Lung (tissue), 12 donors: Measurements from ENCODE around the gene PEPD. TPM values are rescaled to one million over a fixed set of nuclear protein-coding genes. Genes with fewer than 3 reads are reported as not detected.

ENCODE experiments used
- ATAC-seq: fragments of 200-7000 bp; cut with Tn5 transposase; one replicate; pipeline ENCODE4 v1.9.1; 2020; ENCODE audit warnings: moderate number of reproducible peaks; ENCODE audit not compliant: insufficient read depth, low FRiP score
- DNase-seq, 3 donors: peaks; one replicate each; pipeline ENCODE4 v3.0.0-alpha.2; 2013 to 2017
- H3K27ac ChIP-seq, 2 donors: one replicate each; pipeline ENCODE4 v1.5.1; 2013; ENCODE audit warnings: mild to moderate bottlenecking in 2 of 2, moderate library complexity in 2 of 2, control low read depth in 1 of 2, inconsistent platforms in 1 of 2, low read depth in 1 of 2, low read length in 1 of 2
- H3K27me3 ChIP-seq, 3 donors: one replicate each; pipeline ENCODE4 v1.5.1; 2013; ENCODE audit warnings: low read length in 2 of 3; ENCODE audit not compliant: control insufficient read depth in 3 of 3, insufficient read depth in 3 of 3
- H3K36me3 ChIP-seq, 4 donors: one replicate each; pipeline ENCODE4 v1.5.1; 2013; ENCODE audit warnings: low read length in 4 of 4, mild to moderate bottlenecking in 1 of 4, moderate library complexity in 1 of 4; ENCODE audit not compliant: control insufficient read depth in 4 of 4, insufficient read depth in 4 of 4
- H3K4me1 ChIP-seq, 5 donors: one replicate each; pipeline ENCODE4 v1.5.1; 2013; ENCODE audit warnings: low read length in 5 of 5, mild to moderate bottlenecking in 2 of 5, moderate library complexity in 1 of 5; ENCODE audit not compliant: control insufficient read depth in 5 of 5, insufficient read depth in 5 of 5
- H3K4me3 ChIP-seq: one replicate; pipeline ENCODE4 v1.5.1; 2013; ENCODE audit warnings: mild to moderate bottlenecking, control low read depth, moderate library complexity
- H3K9ac ChIP-seq, 2 donors: one replicate each; pipeline ENCODE4 v1.5.1; 2013; ENCODE audit warnings: low read length in 2 of 2, control low read depth in 1 of 2; ENCODE audit not compliant: insufficient read depth in 1 of 2
- H3K9me3 ChIP-seq, 4 donors: one replicate each; pipeline ENCODE4 v1.5.1; 2013; ENCODE audit warnings: low read length in 3 of 4, mild to moderate bottlenecking in 1 of 4, moderate library complexity in 1 of 4; ENCODE audit not compliant: control insufficient read depth in 4 of 4, insufficient read depth in 3 of 4
- WGBS, 2 donors: extraction: QIAGEN DNeasy Blood & Tissue Kit; methylation state at CpG; one replicate each; pipeline ENCODE4 v1.1.7; 2013; 5-methylcytosine and 5-hydroxymethylcytosine counted together
- polyA plus RNA-seq, 2 donors: library from polyadenylated mRNA; stranded (reverse); fragments of 200-250 nt; gene quantifications; one replicate each; pipeline ENCODE4 v1.2.1, GENCODE V29; 2013
- total RNA-seq, 2 donors: library from RNA; depleted of rRNA in 1 of 2; stranded (reverse); fragments of >200 nt in 1 of 2; gene quantifications; one replicate each; pipeline ENCODE4 v1.2.1, GENCODE V29; 2014 to 2021
- TF ChIP-seq, protein P1 (sequence below): IDR thresholded peaks from 2 replicates; pipeline ENCODE4 v1.5.1; 2012; ENCODE audit warnings: mild to moderate bottlenecking; ENCODE audit errors: control extremely low read depth, extremely low read depth
- donor health status: control.
- donor health status: control.
- donor health status: Bipolar disorder and iron deficiency.
- donor health status: healthy.
- donor health status: DM: yes; HTN: yes; CAD: no.

The PEPD gene
- total and polyA plus RNA-seq, 4 donors = 29.6 to 88.2 (median 73.4) TPM

DNA sequence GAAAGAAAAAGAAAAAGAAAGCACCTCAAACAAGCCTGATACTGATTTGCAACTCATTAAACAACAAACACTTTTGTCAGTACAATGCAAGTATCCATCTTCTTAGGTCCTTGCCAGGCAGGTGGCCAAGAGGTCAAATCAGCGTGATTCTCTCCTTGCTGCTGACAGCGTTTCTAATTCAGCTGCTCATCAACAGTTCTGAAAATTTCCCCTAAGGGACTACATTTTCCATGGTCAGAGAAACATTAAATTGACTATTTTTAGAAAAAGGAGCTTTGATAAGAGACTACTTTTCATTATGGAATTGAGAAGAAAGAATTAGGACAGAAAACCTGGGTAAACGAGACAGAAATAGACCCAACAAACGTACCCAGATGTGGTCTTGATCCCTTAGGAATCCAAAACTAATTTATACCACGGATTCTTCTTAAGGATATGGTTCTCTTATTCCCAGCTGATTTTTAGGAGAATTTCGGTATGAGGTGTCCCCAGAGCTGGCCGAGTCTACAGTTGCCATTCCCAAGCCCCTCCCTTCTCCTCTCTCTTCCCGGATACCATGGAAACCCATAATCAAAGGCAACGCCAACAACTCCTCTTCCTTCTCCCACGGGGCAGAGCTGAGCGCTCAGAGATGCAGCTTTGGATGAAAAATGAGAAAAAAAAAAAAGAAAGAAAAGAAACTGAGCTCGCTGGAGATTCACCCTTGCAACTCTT lies 177.6 kb downstream of the PEPD start:
- Histone ChIP-seq H3K4me3 (no peak overlapping the region), H3K27ac (no peak overlapping the region), H3K27me3 (peaks cover 0 to 3% (median 0%) of the 10 kb centered on the region in 3 donors), H3K9me3 (no peaks in the 10 kb centered on the region), H3K36me3 (no peaks in the 10 kb centered on the region), H3K9ac (no peak overlapping the region), H3K4me1 (no peaks in the 10 kb centered on the region)
- TF ChIP-seq, protein P1, sequence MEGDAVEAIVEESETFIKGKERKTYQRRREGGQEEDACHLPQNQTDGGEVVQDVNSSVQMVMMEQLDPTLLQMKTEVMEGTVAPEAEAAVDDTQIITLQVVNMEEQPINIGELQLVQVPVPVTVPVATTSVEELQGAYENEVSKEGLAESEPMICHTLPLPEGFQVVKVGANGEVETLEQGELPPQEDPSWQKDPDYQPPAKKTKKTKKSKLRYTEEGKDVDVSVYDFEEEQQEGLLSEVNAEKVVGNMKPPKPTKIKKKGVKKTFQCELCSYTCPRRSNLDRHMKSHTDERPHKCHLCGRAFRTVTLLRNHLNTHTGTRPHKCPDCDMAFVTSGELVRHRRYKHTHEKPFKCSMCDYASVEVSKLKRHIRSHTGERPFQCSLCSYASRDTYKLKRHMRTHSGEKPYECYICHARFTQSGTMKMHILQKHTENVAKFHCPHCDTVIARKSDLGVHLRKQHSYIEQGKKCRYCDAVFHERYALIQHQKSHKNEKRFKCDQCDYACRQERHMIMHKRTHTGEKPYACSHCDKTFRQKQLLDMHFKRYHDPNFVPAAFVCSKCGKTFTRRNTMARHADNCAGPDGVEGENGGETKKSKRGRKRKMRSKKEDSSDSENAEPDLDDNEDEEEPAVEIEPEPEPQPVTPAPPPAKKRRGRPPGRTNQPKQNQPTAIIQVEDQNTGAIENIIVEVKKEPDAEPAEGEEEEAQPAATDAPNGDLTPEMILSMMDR = no peak
- peak; percentile 32 to 66 (median 61) for DNase-seq
- no peak for ATAC-seq
- 33 to 37% methylated on average over 12 of the region's 12 CpGs for WGBS, 2 donors

DNA sequence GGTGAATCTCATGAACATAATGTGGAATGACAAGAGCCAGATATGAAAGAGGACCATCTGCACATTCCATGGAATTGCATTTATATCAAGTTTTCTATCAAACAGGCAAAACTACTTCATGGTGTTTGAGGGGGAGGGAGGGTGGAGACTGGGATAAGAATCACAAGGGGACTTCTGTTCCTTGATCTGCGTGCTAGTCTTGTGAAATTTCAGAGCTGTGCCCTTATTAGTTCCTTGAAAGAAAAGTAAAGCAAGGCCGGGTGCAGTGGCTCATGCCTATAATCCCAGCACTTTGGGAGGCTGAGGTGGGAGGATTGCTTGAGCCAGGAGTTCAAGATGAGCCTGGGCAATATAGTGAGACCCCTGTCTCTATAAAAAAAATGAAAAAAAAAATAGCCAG lies 178.3 kb downstream of the PEPD start:
- Histone ChIP-seq H3K9ac (no peak overlapping the region), H3K4me3 (no peak overlapping the region), H3K4me1 (no peaks in the 10 kb centered on the region), H3K27me3 (peaks cover 0 to 3% (median 0%) of the 10 kb centered on the region in 3 donors), H3K36me3 (no peaks in the 10 kb centered on the region), H3K27ac (no peak overlapping the region), H3K9me3 (no peaks in the 10 kb centered on the region)
- DNase-seq = no peak
- no peak for ATAC-seq
- WGBS, 2 donors = 59 to 77% methylated on average over 2 of the region's 2 CpGs
- TF ChIP-seq, protein P1 = no peak

DNA sequence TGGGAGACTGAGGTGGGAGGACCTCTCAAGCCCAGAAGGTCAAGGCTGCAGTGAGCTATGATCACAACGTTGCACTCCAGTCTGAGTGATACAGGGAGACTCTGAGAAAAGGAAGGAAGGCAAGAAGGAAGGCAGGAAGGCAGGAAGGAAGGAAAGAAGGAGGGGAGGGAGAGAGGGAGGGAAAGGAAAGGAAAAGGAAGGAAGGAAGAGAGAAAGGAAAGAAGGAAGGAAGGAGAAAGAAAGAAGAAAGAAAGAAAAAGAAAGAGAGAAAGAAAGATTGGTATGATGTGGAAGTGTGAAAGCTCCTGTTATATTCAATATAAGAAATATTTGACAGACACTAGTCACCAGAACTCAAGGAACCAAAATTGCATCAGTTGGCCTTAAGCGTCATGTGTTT lies 180.6 kb downstream of the PEPD start:
- Histone ChIP-seq H3K4me1 (no peaks in the 10 kb centered on the region), H3K9me3 (no peaks in the 10 kb centered on the region), H3K4me3 (no peak overlapping the region), H3K9ac (no peak overlapping the region), H3K36me3 (no peaks in the 10 kb centered on the region), H3K27me3 (peaks cover 0 to 3% (median 0%) of the 10 kb centered on the region in 3 donors), H3K27ac (no peak overlapping the region)
- no peak for ATAC-seq
- DNase-seq = no peak
- TF ChIP-seq, protein P1 = no peak
- WGBS, 2 donors = 27 to 50% methylated on average over 2 of the region's 2 CpGs
